HTR-8/SVneo (cell line): ENCODE measurements around the gene CEBPE.
"Not testable (repeated sequence)": the region's sequence is repeated elsewhere in the genome, so short reads cannot be mapped to it uniquely, and the experiment has no call there.

ENCODE experiments used
- DNase-seq: peaks from one replicate; pipeline ENCODE4 v3.0.0; 2011; ENCODE audit warnings: low spot score, mixed read lengths; ENCODE audit not compliant: insufficient read length
- FAIRE-seq: peaks from 2 replicates; lab custom pipeline; 2011; peaks lifted over from hg19 to GRCh38; lab: Jason Lieb, UNC

Gene CEBPE

DNA sequence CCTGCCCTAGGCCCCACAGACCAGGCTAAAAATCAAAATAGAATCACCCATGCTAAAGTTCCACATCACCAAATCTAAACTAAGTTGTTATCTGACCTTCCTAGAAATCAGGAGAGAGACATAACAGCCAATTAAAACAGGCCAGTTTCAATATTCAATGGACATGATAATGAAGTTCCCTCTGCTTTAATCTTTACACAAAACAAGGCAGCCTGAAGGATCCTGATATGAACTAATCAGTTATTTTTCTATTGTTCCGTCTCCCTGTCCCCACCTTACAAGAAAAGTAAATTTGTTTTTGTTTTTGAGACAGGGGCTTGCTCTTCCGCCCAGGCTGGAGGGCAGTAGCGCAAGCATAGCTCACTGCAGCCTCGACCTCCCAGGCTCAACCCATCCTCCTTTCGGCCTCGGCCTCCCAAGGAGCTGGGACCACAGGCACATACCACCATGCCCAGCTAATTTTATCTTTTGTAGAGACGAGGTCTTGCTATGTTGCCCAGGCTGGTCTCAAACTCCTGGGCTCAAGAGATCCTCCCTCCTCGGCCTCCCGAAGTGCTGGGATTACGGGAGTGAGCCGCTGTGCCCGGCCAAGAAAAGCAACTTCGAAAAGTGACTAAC is 5.4 kb upstream of the CEBPE start:
- FAIRE-seq (no peak), DNase-seq (no peak)

- FAIRE-seq (no peak), DNase-seq (no peak)
These were observed 4.4 kb upstream of the CEBPE start for GRCh38 chr14:23123419-23123818.

- DNase-seq (no peak), FAIRE-seq (no peak)
These were observed 3.0 kb upstream of the CEBPE start for GRCh38 chr14:23122086-23122485.

DNA sequence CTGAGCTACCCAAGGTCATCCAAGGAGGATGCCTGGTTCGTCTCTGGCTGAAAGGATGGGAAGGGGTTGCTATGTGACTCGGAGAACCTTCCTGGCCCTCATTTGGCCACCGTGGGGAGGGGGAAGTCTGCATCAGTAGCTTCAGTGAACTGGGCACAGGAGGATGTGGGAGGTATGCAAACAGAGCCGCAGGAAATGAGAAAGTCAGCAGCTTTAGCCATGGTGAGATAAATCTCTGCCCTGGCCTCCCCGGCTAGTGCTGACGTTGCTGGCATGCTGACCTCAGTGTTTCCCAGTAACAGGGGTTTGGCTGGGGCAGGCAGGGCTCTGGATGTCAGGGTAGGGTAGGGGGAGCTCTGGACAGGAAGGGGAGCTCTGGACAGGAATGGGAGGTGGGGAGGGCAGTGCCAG is 2.3 kb upstream of the CEBPE start:
- FAIRE-seq (no peak), DNase-seq (peak; percentile 24)

DNA sequence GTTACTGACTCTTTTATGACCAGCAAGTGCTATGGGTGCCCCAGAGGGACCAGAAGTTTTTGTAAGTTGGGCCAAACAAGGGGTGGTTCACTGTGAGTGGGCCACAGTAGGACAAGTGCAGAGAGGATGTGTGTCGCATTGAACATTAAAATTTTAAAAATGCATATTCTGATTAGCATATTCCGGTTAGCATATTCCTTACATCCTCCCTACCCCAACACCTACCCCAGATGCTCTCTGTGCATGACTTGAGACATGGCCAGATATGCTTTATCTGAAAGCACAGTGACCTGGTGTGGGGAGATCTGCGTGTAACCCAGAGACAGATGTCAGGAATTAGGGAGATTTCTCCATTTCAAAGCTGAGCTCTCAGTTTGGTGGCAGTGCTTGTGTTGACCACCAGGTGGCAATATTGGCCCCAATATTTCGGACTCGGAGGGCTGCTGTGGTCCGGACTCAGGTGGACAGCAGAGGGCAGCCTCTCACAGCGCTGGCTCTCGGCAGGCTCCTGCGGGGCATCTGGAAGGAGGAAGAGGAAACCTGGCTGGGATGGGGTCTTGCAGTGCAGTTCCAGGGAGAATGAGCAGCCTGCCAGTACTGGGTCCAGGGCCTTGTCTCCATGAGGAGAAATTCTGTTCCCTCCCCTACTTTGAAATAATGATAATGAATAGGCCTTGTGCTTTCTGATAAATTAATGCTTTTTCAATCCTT is 1.6 kb upstream of the CEBPE start:
- DNase-seq (peak; percentile 80), FAIRE-seq (no peak)

GRCh38 chr14:23119363-23120327 is 590 bp upstream of the CEBPE start:
- DNase-seq (no peak), FAIRE-seq (no peak)

- DNase-seq (no peak), FAIRE-seq (no peak)
These were observed 1.6 kb downstream of the CEBPE start for GRCh38 chr14:23117371-23118020.

- DNase-seq (no peak), FAIRE-seq (no peak)
These were observed 3.1 kb downstream of the CEBPE start for GRCh38 chr14:23115918-23116317.

GRCh38 chr14:23115039-23115731 is 3.9 kb downstream of the CEBPE start:
- no peak for FAIRE-seq
- DNase-seq: peak; percentile 84

DNA sequence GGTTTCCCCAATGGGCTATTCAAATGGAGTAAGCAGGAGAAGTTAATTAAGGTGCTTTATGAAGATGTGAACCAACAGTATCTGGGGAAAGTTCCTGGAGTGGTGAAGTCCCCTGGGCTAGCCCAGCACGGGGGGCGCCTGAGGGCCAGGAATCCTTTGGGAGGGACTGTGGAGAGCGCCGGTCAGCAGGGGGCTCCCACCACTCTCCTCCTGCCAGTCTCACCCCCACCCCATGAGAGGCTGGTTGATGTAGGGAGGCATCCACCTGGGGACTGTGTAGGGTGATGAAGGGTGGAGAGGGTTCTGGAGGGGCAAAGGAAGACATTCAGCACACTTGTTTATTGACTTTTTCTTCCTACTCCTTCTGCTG is 4.4 kb downstream of the CEBPE start:
- no peak for FAIRE-seq
- no peak for DNase-seq

DNA sequence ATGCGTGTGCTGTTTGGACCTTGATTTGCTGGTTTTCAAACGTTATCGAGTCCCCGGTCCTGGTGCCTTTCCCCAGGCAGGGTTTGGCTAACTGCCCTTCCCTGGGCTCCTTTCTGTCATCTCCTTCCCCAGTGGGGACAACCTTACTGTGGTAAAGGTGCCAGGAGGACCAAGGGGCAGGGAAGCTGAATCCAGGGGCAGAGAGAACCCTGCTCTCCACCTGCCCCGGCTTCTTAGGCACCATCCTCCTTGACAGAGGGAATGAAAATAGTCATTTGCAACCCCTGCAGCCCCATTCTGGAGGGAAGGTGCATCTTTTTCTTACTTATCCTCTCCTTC is 5.0 kb downstream of the CEBPE start:
- FAIRE-seq (no peak), DNase-seq (no peak)

GRCh38 chr14:23113431-23114119 is 5.5 kb downstream of the CEBPE start:
- DNase-seq: no peak
- FAIRE-seq: no peak

- FAIRE-seq: no peak
These were observed 6.5 kb downstream of the CEBPE start for GRCh38 chr14:23112359-23113178.

DNA sequence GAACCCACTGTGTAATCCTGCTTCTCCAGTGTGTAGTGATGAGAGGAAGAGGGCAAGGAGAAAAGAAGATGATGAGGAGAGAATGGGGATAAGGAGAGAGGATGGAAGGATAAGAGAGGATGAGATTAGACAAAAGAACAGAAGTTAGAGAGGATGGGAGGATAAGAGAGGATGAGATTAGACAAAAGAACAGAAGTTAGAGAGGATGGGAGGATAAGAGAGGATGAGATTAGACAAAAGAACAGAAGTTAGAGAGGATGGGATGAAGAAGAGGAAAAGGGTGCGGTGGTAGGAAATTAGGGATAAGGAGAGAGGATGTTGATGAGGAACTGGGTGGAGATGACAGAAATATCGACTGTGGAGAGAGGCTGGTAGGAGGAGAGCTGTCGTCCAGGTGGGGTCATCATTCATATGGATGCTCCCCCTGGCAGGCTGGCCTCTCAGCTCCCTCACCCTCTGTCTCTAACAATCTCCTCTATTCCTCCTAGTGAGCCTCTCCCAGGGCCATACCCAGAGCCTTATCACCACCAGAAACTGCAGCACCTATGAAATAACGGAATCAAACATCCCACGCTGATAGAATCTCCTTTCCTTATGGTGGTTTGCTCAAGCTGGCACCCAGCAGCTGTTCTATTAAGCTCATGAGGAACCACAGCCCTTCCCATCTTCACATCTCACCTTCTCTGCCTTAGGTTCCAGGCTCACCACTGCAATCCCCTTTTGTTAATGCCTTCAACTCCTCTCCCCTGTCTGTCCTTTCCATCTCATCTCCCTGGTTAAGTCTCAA is 8.3 kb downstream of the CEBPE start:
- FAIRE-seq (no peak), DNase-seq (no peak)

More at GRCh38 chr14:23112359-23113178, 6.5 kb downstream of the CEBPE start:
- DNase-seq: no peak

DNA sequence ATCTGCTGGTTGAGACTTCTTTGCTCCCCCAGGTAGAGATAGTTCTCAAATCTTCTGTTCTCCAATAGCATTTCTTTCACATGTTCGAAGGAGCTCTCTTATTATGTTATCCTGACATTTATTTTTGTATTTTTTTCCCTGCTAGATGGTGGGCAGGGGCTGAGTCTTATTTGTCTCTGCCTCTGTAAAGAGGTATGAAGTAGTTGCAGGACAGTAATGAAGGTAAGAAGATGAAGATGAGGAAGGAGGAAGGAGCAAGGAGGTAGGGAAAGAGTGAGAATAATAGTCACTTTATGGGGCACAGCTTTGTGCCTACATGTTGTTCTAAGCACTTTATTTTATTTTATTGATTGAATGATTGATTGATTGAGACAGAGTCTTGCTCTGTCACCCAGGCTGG is 9.3 kb downstream of the CEBPE start:
- DNase-seq (no peak), FAIRE-seq (no peak)

DNA sequence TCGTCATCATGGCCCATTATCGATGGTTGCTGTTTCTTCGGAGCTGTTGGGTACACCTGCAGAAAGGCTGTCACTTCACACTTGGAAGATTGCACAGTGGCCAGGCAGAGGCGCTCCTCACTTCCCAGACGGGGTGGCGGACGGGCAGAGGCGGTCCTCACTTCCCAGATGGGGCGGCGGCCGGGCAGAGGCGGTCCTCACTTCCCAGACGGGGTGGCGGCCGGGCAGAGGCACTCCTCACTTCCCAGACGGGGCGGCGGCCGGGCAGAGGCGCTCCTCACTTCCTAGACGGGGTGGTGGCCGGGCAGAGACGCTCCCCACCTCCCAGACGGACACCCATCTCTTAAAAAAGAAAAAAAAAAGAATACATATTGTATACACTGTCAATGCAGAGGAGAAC is 10.9 kb downstream of the CEBPE start:
- FAIRE-seq, DNase-seq: not testable (repeated sequence)

DNA sequence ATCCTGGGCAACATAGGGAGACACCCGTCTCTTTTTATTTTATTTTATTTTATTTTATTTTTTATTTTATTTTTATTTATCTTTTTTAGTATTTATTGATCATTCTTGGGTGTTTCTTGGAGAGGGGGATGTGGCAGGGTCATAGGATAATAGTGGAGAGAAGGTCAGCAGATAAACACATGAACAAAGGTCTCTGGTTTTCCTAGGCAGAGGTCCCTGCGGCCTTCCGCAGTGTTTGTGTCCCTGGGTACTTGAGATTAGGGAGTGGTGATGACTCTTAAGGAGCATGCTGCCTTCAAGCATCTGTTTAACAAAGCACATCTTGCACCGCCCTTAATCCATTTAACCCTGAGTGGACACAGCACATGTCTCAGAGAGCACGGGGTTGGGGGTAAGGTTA is 11.4 kb downstream of the CEBPE start:
- not testable (repeated sequence) for FAIRE-seq, DNase-seq

DNA sequence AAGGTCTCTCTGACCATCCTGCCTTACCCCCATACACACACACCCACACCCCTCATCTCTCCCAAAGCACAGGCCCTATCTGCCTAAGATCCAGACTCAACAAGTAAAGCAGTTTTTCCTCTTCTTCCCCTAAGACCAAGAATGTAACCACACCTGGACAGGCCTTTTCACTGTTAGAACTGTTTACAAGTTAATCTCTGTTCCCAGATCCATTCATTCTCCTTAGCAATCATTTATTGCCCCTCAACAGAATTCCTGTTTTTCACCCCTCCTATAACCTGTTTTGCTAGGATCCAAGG is 12.4 kb downstream of the CEBPE start:
- no peak for FAIRE-seq
- no peak for DNase-seq
